Kidney epithelial cell (primary cell): ENCODE results near the gene EPYC. TPM values are rescaled to one million over a fixed set of nuclear protein-coding genes. Genes with fewer than 3 reads are reported as not detected.

Experiments used
- DNase-seq: peaks from one replicate; pipeline ENCODE4 v3.0.0-alpha.2; 2010; ENCODE audit warnings: low read depth
- H3K27me3 ChIP-seq: 2 replicates; pipeline ENCODE4 v1.6.0; 2011; ENCODE audit warnings: low read length; ENCODE audit not compliant: control insufficient read depth, insufficient read depth
- H3K36me3 ChIP-seq: 2 replicates; pipeline ENCODE4 v1.5.1; 2011; ENCODE audit warnings: low read length; ENCODE audit not compliant: control insufficient read depth, insufficient read depth
- H3K4me3 ChIP-seq: 2 replicates; pipeline ENCODE4 v1.5.1; 2011; ENCODE audit warnings: low read depth, mild to moderate bottlenecking, control low read depth, low read length
- CTCF ChIP-seq: IDR thresholded peaks from 2 replicates; pipeline ENCODE4 v1.5.1; 2011; ENCODE audit warnings: mild to moderate bottlenecking, moderate library complexity, low read length, control low read depth, inconsistent platforms; ENCODE audit not compliant: insufficient read depth, poor library complexity, severe bottlenecking
- total RNA-seq: library from RNA; depleted of rRNA; stranded (reverse); fragments of >200 nt; gene quantifications from 2 replicates; pipeline ENCODE4 v1.2.3, GENCODE V29; 2015

Gene EPYC
- total RNA-seq, 1 donor from 2014 or later = not detected

- Histone ChIP-seq H3K36me3 (no peaks in the 10 kb centered on the region), H3K27me3 (no peaks in the 10 kb centered on the region), H3K4me3 (no peak overlapping the region)
- DNase-seq = peak; percentile 29
- no peak for TF ChIP-seq CTCF
Measured at GRCh38 chr12:90970471-90970870, 34.3 kb downstream of the EPYC start.

- TF ChIP-seq CTCF = no peak
- DNase-seq = no peak
- Histone ChIP-seq H3K36me3 (no peaks in the 10 kb centered on the region), H3K27me3 (no peaks in the 10 kb centered on the region), H3K4me3 (no peak overlapping the region)
Measured at GRCh38 chr12:90969851-90970250, 34.9 kb downstream of the EPYC start.

- DNase-seq = no peak
- Histone ChIP-seq H3K36me3 (no peaks in the 10 kb centered on the region), H3K4me3 (no peak overlapping the region), H3K27me3 (no peaks in the 10 kb centered on the region)
- TF ChIP-seq CTCF = no peak
Measured at GRCh38 chr12:90969346-90969745, 35.4 kb downstream of the EPYC start.

- no peak for DNase-seq
- Histone ChIP-seq H3K36me3 (no peaks in the 10 kb centered on the region), H3K27me3 (no peaks in the 10 kb centered on the region), H3K4me3 (no peak overlapping the region)
- TF ChIP-seq CTCF = no peak
Measured at GRCh38 chr12:90965204-90965603, 39.6 kb downstream of the EPYC start.

GRCh38 chr12:90964616-90965015 is 40.2 kb downstream of the EPYC start:
- Histone ChIP-seq H3K27me3 (no peaks in the 10 kb centered on the region), H3K36me3 (no peaks in the 10 kb centered on the region), H3K4me3 (no peak overlapping the region)
- DNase-seq = no peak
- TF ChIP-seq CTCF = no peak

GRCh38 chr12:90963946-90964345 is 40.8 kb downstream of the EPYC start:
- Histone ChIP-seq H3K4me3 (no peak overlapping the region), H3K36me3 (no peaks in the 10 kb centered on the region), H3K27me3 (no peaks in the 10 kb centered on the region)
- no peak for TF ChIP-seq CTCF
- no peak for DNase-seq
